Activated T-cell treated with anti-CD3 and anti-CD28 coated beads for 1 hour (primary cell): ENCODE measurements around the gene DNAJC16.

Experiments used
- DNase-seq: peaks from one replicate; pipeline ENCODE4 v3.0.0-alpha.2; 2020; ENCODE audit warnings: low read depth

The DNAJC16 gene

GRCh38 chr1:15540186-15540585 lies 13.5 kb downstream of the DNAJC16 start:
- DNase-seq: no peak

GRCh38 chr1:15541231-15541792 lies 14.7 kb downstream of the DNAJC16 start:
- no peak for DNase-seq

- no peak for DNase-seq
These were observed 16.0 kb downstream of the DNAJC16 start for GRCh38 chr1:15542388-15543250.

GRCh38 chr1:15543251-15543588 lies 16.6 kb downstream of the DNAJC16 start:
- no peak for DNase-seq

GRCh38 chr1:15543589-15544568 lies 17.2 kb downstream of the DNAJC16 start:
- DNase-seq: no peak

- DNase-seq: no peak
These were observed 20.0 kb downstream of the DNAJC16 start for GRCh38 chr1:15546641-15547040.

- no peak for DNase-seq
These were observed 23.9 kb downstream of the DNAJC16 start for GRCh38 chr1:15550573-15550972.

GRCh38 chr1:15557008-15557407 lies 30.4 kb downstream of the DNAJC16 start:
- no peak for DNase-seq

- no peak for DNase-seq
These were observed 30.9 kb downstream of the DNAJC16 start for GRCh38 chr1:15557594-15557993.

GRCh38 chr1:15558516-15558915 lies 31.9 kb downstream of the DNAJC16 start:
- DNase-seq: no peak

GRCh38 chr1:15559189-15559810 lies 32.7 kb downstream of the DNAJC16 start:
- no peak for DNase-seq

- DNase-seq: no peak
These were observed 41.9 kb downstream of the DNAJC16 start for GRCh38 chr1:15568387-15569073.

GRCh38 chr1:15570861-15571260 lies 44.2 kb downstream of the DNAJC16 start:
- no peak for DNase-seq

GRCh38 chr1:15571266-15571665 lies 44.6 kb downstream of the DNAJC16 start:
- DNase-seq: no peak

- DNase-seq: no peak
These were observed 46.8 kb downstream of the DNAJC16 start for GRCh38 chr1:15573477-15573876.

GRCh38 chr1:15574741-15575140 lies 48.1 kb downstream of the DNAJC16 start:
- no peak for DNase-seq

GRCh38 chr1:15575549-15576150 lies 49.0 kb downstream of the DNAJC16 start:
- no peak for DNase-seq

GRCh38 chr1:15577691-15578090 lies 51.0 kb downstream of the DNAJC16 start:
- no peak for DNase-seq

- peak; percentile 10 for DNase-seq
These were observed 52.5 kb downstream of the DNAJC16 start for GRCh38 chr1:15578921-15579682.

- DNase-seq: no peak
These were observed 53.0 kb downstream of the DNAJC16 start for GRCh38 chr1:15579683-15580047.
